HCT116 (cell line): ENCODE results near the gene PLCL2. TPM values are rescaled to one million over a fixed set of nuclear protein-coding genes. Genes with fewer than 3 reads are reported as not detected.

Source experiments
- ATAC-seq: fragments of 200-7000 bp; cut with Tn5 transposase; 2 replicates; pipeline ENCODE4 v1.9.1; 2020; ENCODE audit warnings: mild to moderate bottlenecking, moderate library complexity
- BruUV-seq: library from RNA; stranded (reverse); fragments of 400-500 nt; replicated peaks from 2 replicates; lab custom pipeline; 2021; lab: Mats Ljungman, UMichigan
- CTCF ChIA-PET: fragments of 300-600 bp; sonication (Branson Sonifier 250); formaldehyde crosslinking; loops from one replicate; lab custom pipeline; 2021; ENCODE audit warnings: antibody characterized with exemption; lab: Charles Lee
- POLR2A ChIA-PET: fragments of 300-600, 350-600 bp; sonication (Branson Sonifier 250); formaldehyde crosslinking; loops from one replicate; lab custom pipeline; 2021; ENCODE audit warnings: antibody characterized with exemption; lab: Charles Lee
- RAD21 ChIA-PET, 2 experiments: fragments of 300-600 bp; sonication (Branson Sonifier 250); formaldehyde crosslinking; loops; one replicate each; lab custom pipeline; 2023; ENCODE audit warnings: low total read pairs in 2 of 2; ENCODE audit not compliant: uncharacterized antibody in 2 of 2, unreplicated experiment in 2 of 2, low non-redundant PET in 1 of 2; lab: Charles Lee
- DNase-seq: peaks from one replicate; pipeline ENCODE4 v3.0.0-alpha.2; 2010; ENCODE audit warnings: low read depth, low spot score
- H2AFZ ChIP-seq: fragments of 200-600 bp; shearing (Covaris generic), sonication (generic); 2 replicates; pipeline ENCODE4 v1.6.1; 2017; ENCODE audit warnings: low read depth, mixed run types, mixed read lengths, antibody characterized with exemption, low read length; ENCODE audit not compliant: poor library complexity, severe bottlenecking
- H3K27ac ChIP-seq: 2 replicates; pipeline ENCODE4 v1.5.1; 2012; ENCODE audit warnings: low read depth, low read length
- H3K27me3 ChIP-seq: fragments of 200-600 bp; sonication (generic); 2 replicates; pipeline ENCODE4 v1.6.1; 2016; ENCODE audit warnings: mixed run types, low read length, mixed read lengths; ENCODE audit not compliant: insufficient read depth
- H3K36me3 ChIP-seq, 2 experiments: fragments of 200-500 bp in 1 of 2; fragments of 200-600 bp in 1 of 2; sonication (Bioruptor generic) in 1 of 2; sonication (generic) in 1 of 2; 2 replicates each; pipeline versions ENCODE4 v1.5.1 to v1.6.1; 2014 to 2016; ENCODE audit warnings: low read length in 2 of 2, inconsistent platforms in 1 of 2, mixed read lengths in 1 of 2, mixed run types in 1 of 2; ENCODE audit not compliant: insufficient read depth in 2 of 2, control insufficient read depth in 1 of 2
- H3K4me1 ChIP-seq, 2 experiments: fragments of 200-600 bp in 1 of 2; sonication (generic) in 1 of 2; 2 replicates each; pipeline versions ENCODE4 v1.5.1 to v1.6.1; 2012 to 2017; ENCODE audit warnings: low read length in 2 of 2, inconsistent platforms in 1 of 2, mild to moderate bottlenecking in 1 of 2, mixed read lengths in 1 of 2, mixed run types in 1 of 2, moderate library complexity in 1 of 2; ENCODE audit not compliant: insufficient read depth in 2 of 2, control insufficient read depth in 1 of 2
- H3K4me2 ChIP-seq: fragments of 200-600 bp; sonication (generic); 2 replicates; pipeline ENCODE4 v1.6.1; 2017; ENCODE audit warnings: mixed run types, low read length, mixed read lengths
- H3K4me3 ChIP-seq, 2 experiments: fragments of 200-600 bp in 1 of 2; sonication (generic) in 1 of 2; replicated peaks in 1 of 2; 2 replicates each; pipeline ENCODE4 v1.5.1; 2011 to 2016; ENCODE audit warnings: low read length in 2 of 2, control low read depth in 1 of 2, low read depth in 1 of 2, mild to moderate bottlenecking in 1 of 2, mixed read lengths in 1 of 2, mixed run types in 1 of 2
- H3K79me2 ChIP-seq: fragments of 200-600 bp; sonication (generic); 2 replicates; pipeline ENCODE4 v1.6.1; 2017; ENCODE audit warnings: mild to moderate bottlenecking, mixed run types, low read length, moderate library complexity, mixed read lengths; ENCODE audit not compliant: insufficient read depth
- H3K9ac ChIP-seq: fragments of 200-600 bp; sonication (generic); 2 replicates; pipeline ENCODE4 v1.6.1; 2016; ENCODE audit warnings: low read length, mixed read lengths
- H3K9me2 ChIP-seq: fragments of 200-600 bp; sonication (generic), shearing (Covaris generic); 2 replicates; pipeline ENCODE4 v1.6.1; 2017; ENCODE audit warnings: mixed run types, mild to moderate bottlenecking, moderate library complexity; ENCODE audit not compliant: insufficient read depth
- H3K9me3 ChIP-seq, 2 experiments: fragments of 200-500 bp in 1 of 2; fragments of 200-600 bp in 1 of 2; sonication (Bioruptor generic) in 1 of 2; sonication (generic) in 1 of 2; 2 replicates each; pipeline ENCODE4 v1.6.1; 2014 to 2017; ENCODE audit warnings: low read length in 2 of 2, mixed read lengths in 2 of 2, inconsistent platforms in 1 of 2, low read depth in 1 of 2, mild to moderate bottlenecking in 1 of 2, mixed run types in 1 of 2, moderate library complexity in 1 of 2; ENCODE audit not compliant: control insufficient read depth in 1 of 2, insufficient read depth in 1 of 2
- H4K20me1 ChIP-seq: fragments of 200-600 bp; sonication (generic), shearing (Covaris generic); 2 replicates; pipeline ENCODE4 v1.6.1; 2017; ENCODE audit warnings: mixed run types, mild to moderate bottlenecking, moderate library complexity; ENCODE audit not compliant: insufficient read depth
- ATF3 ChIP-seq: IDR thresholded peaks from 2 replicates; pipeline ENCODE4 v1.6.1; 2012
- CBX3 ChIP-seq: IDR thresholded peaks from 2 replicates; pipeline ENCODE4 v1.6.1; 2012; ENCODE audit warnings: low read depth
- CEBPB ChIP-seq: IDR thresholded peaks from 2 replicates; pipeline ENCODE4 v1.6.1; 2012; ENCODE audit warnings: low read depth
- CTCF ChIP-seq, 3 experiments: fragments of 200-600 bp in 1 of 3; sonication (generic) in 1 of 3; IDR thresholded peaks in 2 of 3; conservative IDR thresholded peaks in 1 of 3; 2 replicates each; pipeline ENCODE4 v1.5.1; 2012 to 2017; ENCODE audit warnings: low read depth in 2 of 3, low read length in 2 of 3, antibody characterized with exemption in 1 of 3, borderline replicate concordance in 1 of 3, control low read depth in 1 of 3, mild to moderate bottlenecking in 1 of 3, mixed read lengths in 1 of 3, mixed run types in 1 of 3, moderate library complexity in 1 of 3; ENCODE audit not compliant: insufficient read depth in 1 of 3
- EGR1 ChIP-seq: IDR thresholded peaks from 2 replicates; pipeline ENCODE4 v1.6.1; 2012; ENCODE audit warnings: low read depth
- ELF1 ChIP-seq: IDR thresholded peaks from 2 replicates; pipeline ENCODE4 v1.6.1; 2012; ENCODE audit warnings: low read depth, borderline replicate concordance
- EZH2phosphoT487 ChIP-seq: fragments of 200-600 bp; IDR thresholded peaks from 2 replicates; pipeline ENCODE4 v1.6.1; 2018; ENCODE audit warnings: antibody characterized with exemption, borderline replicate concordance
- JUND ChIP-seq: IDR thresholded peaks from 2 replicates; pipeline ENCODE4 v1.6.1; 2012
- MAX ChIP-seq: IDR thresholded peaks from 2 replicates; pipeline ENCODE4 v1.6.1; 2012
- POLR2A ChIP-seq: IDR thresholded peaks from 2 replicates; pipeline ENCODE4 v1.7.0; 2011; ENCODE audit warnings: borderline replicate concordance; ENCODE audit not compliant: insufficient read depth, insufficient read length; ENCODE audit errors: extremely low read depth
- POLR2AphosphoS5 ChIP-seq: IDR thresholded peaks from 2 replicates; pipeline ENCODE4 v1.6.1; 2011; ENCODE audit warnings: mild to moderate bottlenecking, low read depth, low read length, moderate library complexity
- RAD21 ChIP-seq: IDR thresholded peaks from 2 replicates; pipeline ENCODE4 v1.6.1; 2012; ENCODE audit warnings: low read depth, mild to moderate bottlenecking
- SIN3A ChIP-seq: IDR thresholded peaks from 2 replicates; pipeline ENCODE4 v1.6.1; 2012; ENCODE audit warnings: low read depth
- SP1 ChIP-seq: IDR thresholded peaks from 2 replicates; pipeline ENCODE4 v1.6.1; 2012; ENCODE audit warnings: low read depth
- SRF ChIP-seq: IDR thresholded peaks from 2 replicates; pipeline ENCODE4 v1.6.1; 2012; ENCODE audit warnings: low read depth
- TCF7L2 ChIP-seq: IDR thresholded peaks from 2 replicates; pipeline ENCODE4 v1.7.0; 2011; ENCODE audit warnings: borderline replicate concordance, inconsistent platforms; ENCODE audit not compliant: insufficient read depth, insufficient read length; ENCODE audit errors: extremely low read depth
- YY1 ChIP-seq: IDR thresholded peaks from 2 replicates; pipeline ENCODE4 v1.6.1; 2011; ENCODE audit warnings: low read length, low read depth, moderate library complexity, mild to moderate bottlenecking; ENCODE audit not compliant: insufficient replicate concordance; ENCODE audit errors: extremely low read depth
- ZBTB33 ChIP-seq: IDR thresholded peaks from 2 replicates; pipeline ENCODE4 v1.6.1; 2011; ENCODE audit warnings: mild to moderate bottlenecking, low read length, moderate library complexity; ENCODE audit not compliant: insufficient replicate concordance; ENCODE audit errors: extremely low read depth
- ZNF274 ChIP-seq: fragments of 200-500 bp; sonication (Bioruptor generic); IDR thresholded peaks from 2 replicates; pipeline ENCODE4 v1.6.1; 2014; ENCODE audit warnings: mild to moderate bottlenecking, low read depth, low read length, inconsistent platforms
- intact Hi-C: fragments of 100-400 bp; cut with micrococcal nuclease; formaldehyde crosslinking; loops from 2 replicates; pipeline ENCODE4 v1.10.0; 2022
- total RNA-seq: library from RNA; stranded (reverse); gene quantifications from one replicate; pipeline ENCODE4 v1.2.1, GENCODE V29; 2021; ENCODE audit not compliant: unreplicated experiment

Gene PLCL2
- total RNA-seq, 1 experiment from 2014 or later = 2.2 TPM

GRCh38 chr3:17118771-17119170, 234.0 kb downstream of the PLCL2 start:
- Histone ChIP-seq H2AFZ (no peak overlapping the region), H3K27me3 (no peaks in the 10 kb centered on the region), H3K9ac (no peak overlapping the region), H3K27ac (no peak overlapping the region), H3K9me2 (no peaks in the 10 kb centered on the region), H3K79me2 (no peaks in the 10 kb centered on the region), H3K36me3 (no peaks in the 10 kb centered on the region), H3K9me3 (no peaks in the 10 kb centered on the region), H3K4me1 (no peaks in the 10 kb centered on the region), H4K20me1 (no peaks in the 10 kb centered on the region), H3K4me3 (no peak overlapping the region), H3K4me2 (no peak overlapping the region)
- ChIA-PET CTCF (no interaction called here), RAD21 (no interaction called here), POLR2A (no interaction called here)
- DNase-seq (no peak), ATAC-seq (no peak)
- TF ChIP-seq CTCF (IDR thresholded peaks at IDR 0.05 in 2 of 3, conservative IDR thresholded peaks at IDR 0.05 in 1 of 3; ENCODE audit: borderline replicate concordance in 1 of 3, insufficient read depth in 1 of 3, low read depth in 2 of 3, low read length in 2 of 3) (no peak), MAX (no peak), SIN3A (no peak), EZH2phosphoT487 (no peak), EGR1 (no peak), CBX3 (no peak), TCF7L2 (no peak), ATF3 (no peak), POLR2AphosphoS5 (no peak), SRF (no peak), POLR2A (no peak), RAD21 (no peak), JUND (no peak), ELF1 (no peak), SP1 (no peak), CEBPB (no peak), YY1 (no peak), ZBTB33 (no peak), ZNF274 (no peak)
- BruUV-seq = no TSS peak
- intact Hi-C loops = no loop called here
